ENCODE data around the gene BTBD9. TPM values are rescaled to one million over a fixed set of nuclear protein-coding genes. Genes with fewer than 3 reads are reported as not detected.

BTBD9 gene
- total RNA-seq, 1 donor from 2014 or later, result 10.3 TPM

- peaks cover under 1% of the 10 kb centered on the region for H3K36me3 Mint-ChIP-seq (ENCODE audit: low read depth, unreplicated experiment)
- no peak for DNase-seq (ENCODE audit: low read depth)
- no peaks in the 10 kb centered on the region for H3K9me3 Mint-ChIP-seq (ENCODE audit: unreplicated experiment)
- H3K27ac Mint-ChIP-seq (ENCODE audit: unreplicated experiment), result no peak overlapping the region
- Histone ChIP-seq H3K79me2 (ENCODE audit: insufficient read depth, low read length) (no peaks in the 10 kb centered on the region), H3K9me3 (ENCODE audit: insufficient read depth, low read depth, low read length) (no peaks in the 10 kb centered on the region), H3K9ac (ENCODE audit: low read length) (no peak overlapping the region), H3K27me3 (ENCODE audit: insufficient read depth, low read length) (no peaks in the 10 kb centered on the region), H3K27ac (ENCODE audit: low read depth, low read length) (no peak overlapping the region), H4K20me1 (ENCODE audit: insufficient read depth, low read length) (no peaks in the 10 kb centered on the region), H3K4me1 (ENCODE audit: insufficient read depth, low read length) (peaks cover 3% of the 10 kb centered on the region), H3K36me3 (ENCODE audit: insufficient read depth, low read length) (no peaks in the 10 kb centered on the region), H3K4me2 (ENCODE audit: low read length) (no peak overlapping the region), H2AFZ (ENCODE audit: low read depth, low read length) (no peak overlapping the region), H3K4me3 (ENCODE audit: insufficient read depth, low read depth, low read length) (no peak overlapping the region)
- no peak for FAIRE-seq
- H3K27me3 Mint-ChIP-seq (ENCODE audit: low read depth, unreplicated experiment), result no peaks in the 10 kb centered on the region
- H3K4me3 Mint-ChIP-seq (ENCODE audit: unreplicated experiment), result no peak overlapping the region
- TF ChIP-seq, protein P1, sequence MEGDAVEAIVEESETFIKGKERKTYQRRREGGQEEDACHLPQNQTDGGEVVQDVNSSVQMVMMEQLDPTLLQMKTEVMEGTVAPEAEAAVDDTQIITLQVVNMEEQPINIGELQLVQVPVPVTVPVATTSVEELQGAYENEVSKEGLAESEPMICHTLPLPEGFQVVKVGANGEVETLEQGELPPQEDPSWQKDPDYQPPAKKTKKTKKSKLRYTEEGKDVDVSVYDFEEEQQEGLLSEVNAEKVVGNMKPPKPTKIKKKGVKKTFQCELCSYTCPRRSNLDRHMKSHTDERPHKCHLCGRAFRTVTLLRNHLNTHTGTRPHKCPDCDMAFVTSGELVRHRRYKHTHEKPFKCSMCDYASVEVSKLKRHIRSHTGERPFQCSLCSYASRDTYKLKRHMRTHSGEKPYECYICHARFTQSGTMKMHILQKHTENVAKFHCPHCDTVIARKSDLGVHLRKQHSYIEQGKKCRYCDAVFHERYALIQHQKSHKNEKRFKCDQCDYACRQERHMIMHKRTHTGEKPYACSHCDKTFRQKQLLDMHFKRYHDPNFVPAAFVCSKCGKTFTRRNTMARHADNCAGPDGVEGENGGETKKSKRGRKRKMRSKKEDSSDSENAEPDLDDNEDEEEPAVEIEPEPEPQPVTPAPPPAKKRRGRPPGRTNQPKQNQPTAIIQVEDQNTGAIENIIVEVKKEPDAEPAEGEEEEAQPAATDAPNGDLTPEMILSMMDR (IDR thresholded peaks at IDR 0.05; ENCODE audit: insufficient read depth, low read depth, low read length), result no peak
- TF ChIP-seq EZH2 (IDR thresholded peaks at IDR 0.05; ENCODE audit: insufficient read depth, low read length), result no peak
- peaks cover 20% of the 10 kb centered on the region for H3K4me1 Mint-ChIP-seq (ENCODE audit: low read depth, unreplicated experiment)
Observed at GRCh38 chr6:38339914-38340313, 299.8 kb downstream of the BTBD9 start.

GRCh38 chr6:38337819-38338465, 301.8 kb downstream of the BTBD9 start:
- Histone ChIP-seq H3K4me2 (ENCODE audit: low read length) (no peak overlapping the region), H2AFZ (ENCODE audit: low read depth, low read length) (no peak overlapping the region), H3K27ac (ENCODE audit: low read depth, low read length) (no peak overlapping the region), H4K20me1 (ENCODE audit: insufficient read depth, low read length) (no peaks in the 10 kb centered on the region), H3K79me2 (ENCODE audit: insufficient read depth, low read length) (no peaks in the 10 kb centered on the region), H3K4me3 (ENCODE audit: insufficient read depth, low read depth, low read length) (no peak overlapping the region), H3K27me3 (ENCODE audit: insufficient read depth, low read length) (no peaks in the 10 kb centered on the region), H3K9me3 (ENCODE audit: insufficient read depth, low read depth, low read length) (peaks cover 2% of the 10 kb centered on the region), H3K36me3 (ENCODE audit: insufficient read depth, low read length) (no peaks in the 10 kb centered on the region), H3K9ac (ENCODE audit: low read length) (no peak overlapping the region), H3K4me1 (ENCODE audit: insufficient read depth, low read length) (peaks cover 3% of the 10 kb centered on the region)
- DNase-seq (ENCODE audit: low read depth) (peak; percentile 58), FAIRE-seq (peak; percentile 47)
- TF ChIP-seq, protein P1 (IDR thresholded peaks at IDR 0.05; ENCODE audit: insufficient read depth, low read depth, low read length), result peak; percentile 24
- TF ChIP-seq EZH2 (IDR thresholded peaks at IDR 0.05; ENCODE audit: insufficient read depth, low read length), result no peak
- peaks cover 19% of the 10 kb centered on the region for H3K4me1 Mint-ChIP-seq (ENCODE audit: low read depth, unreplicated experiment)
- H3K36me3 Mint-ChIP-seq (ENCODE audit: low read depth, unreplicated experiment), result peaks cover 8% of the 10 kb centered on the region
- peaks cover 3% of the 10 kb centered on the region for H3K9me3 Mint-ChIP-seq (ENCODE audit: unreplicated experiment)
- peak overlapping the region; percentile 24 for H3K4me3 Mint-ChIP-seq (ENCODE audit: unreplicated experiment)
- peak overlapping the region; percentile 95 for H3K27ac Mint-ChIP-seq (ENCODE audit: unreplicated experiment)
- H3K27me3 Mint-ChIP-seq (ENCODE audit: low read depth, unreplicated experiment), result no peaks in the 10 kb centered on the region

GRCh38 chr6:38336922-38337321, 302.8 kb downstream of the BTBD9 start:
- Histone ChIP-seq H3K36me3 (ENCODE audit: insufficient read depth, low read length) (no peaks in the 10 kb centered on the region), H4K20me1 (ENCODE audit: insufficient read depth, low read length) (no peaks in the 10 kb centered on the region), H3K27ac (ENCODE audit: low read depth, low read length) (no peak overlapping the region), H3K4me3 (ENCODE audit: insufficient read depth, low read depth, low read length) (no peak overlapping the region), H2AFZ (ENCODE audit: low read depth, low read length) (no peak overlapping the region), H3K4me2 (ENCODE audit: low read length) (no peak overlapping the region), H3K4me1 (ENCODE audit: insufficient read depth, low read length) (peaks cover 3% of the 10 kb centered on the region), H3K9me3 (ENCODE audit: insufficient read depth, low read depth, low read length) (peaks cover 2% of the 10 kb centered on the region), H3K79me2 (ENCODE audit: insufficient read depth, low read length) (no peaks in the 10 kb centered on the region), H3K27me3 (ENCODE audit: insufficient read depth, low read length) (no peaks in the 10 kb centered on the region), H3K9ac (ENCODE audit: low read length) (no peak overlapping the region)
- peaks cover 8% of the 10 kb centered on the region for H3K36me3 Mint-ChIP-seq (ENCODE audit: low read depth, unreplicated experiment)
- FAIRE-seq, result no peak
- peaks cover 3% of the 10 kb centered on the region for H3K9me3 Mint-ChIP-seq (ENCODE audit: unreplicated experiment)
- DNase-seq (ENCODE audit: low read depth), result no peak
- no peak overlapping the region for H3K4me3 Mint-ChIP-seq (ENCODE audit: unreplicated experiment)
- peak overlapping the region; percentile 95 for H3K27ac Mint-ChIP-seq (ENCODE audit: unreplicated experiment)
- TF ChIP-seq EZH2 (IDR thresholded peaks at IDR 0.05; ENCODE audit: insufficient read depth, low read length), result no peak
- TF ChIP-seq, protein P1 (IDR thresholded peaks at IDR 0.05; ENCODE audit: insufficient read depth, low read depth, low read length), result no peak
- no peaks in the 10 kb centered on the region for H3K27me3 Mint-ChIP-seq (ENCODE audit: low read depth, unreplicated experiment)
- H3K4me1 Mint-ChIP-seq (ENCODE audit: low read depth, unreplicated experiment), result peaks cover 19% of the 10 kb centered on the region
